ENCODE measurements around the gene RPS25.
"Not testable (repeated sequence)": the region's sequence is repeated elsewhere in the genome, so short reads cannot be mapped to it uniquely, and the experiment has no call there.

The RPS25 gene

GRCh38 chr11:119011476-119012053 is 6.6 kb downstream of the RPS25 start:
- no peak overlapping the region for H3K4me3 ChIP-seq (ENCODE audit: low read length)
- H3K27ac ChIP-seq (ENCODE audit: low read length), result no peak overlapping the region
- peaks cover 62% of the 10 kb centered on the region for H3K36me3 ChIP-seq (ENCODE audit: control insufficient read depth, low read depth, low read length)

DNA sequence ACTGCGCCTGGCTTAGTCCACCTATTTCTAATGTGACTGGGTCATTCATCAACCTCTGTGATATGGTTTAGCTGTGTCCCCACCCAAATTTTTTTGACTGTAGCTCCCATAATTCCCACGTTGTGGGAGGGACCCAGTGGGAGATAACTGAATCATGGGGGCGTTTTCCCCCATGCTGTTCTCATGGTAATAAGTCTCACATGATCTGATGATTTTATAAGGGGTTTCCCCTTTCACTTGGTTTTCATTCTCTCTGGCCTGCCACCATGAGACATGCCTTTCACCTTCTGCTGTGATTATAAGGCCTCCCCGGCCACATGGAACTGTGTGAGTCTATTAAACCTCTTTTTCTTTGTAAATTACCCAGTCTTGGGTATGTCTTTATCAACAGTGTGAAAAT is 11.5 kb downstream of the RPS25 start:
- peaks cover 43% of the 10 kb centered on the region for H3K36me3 ChIP-seq (ENCODE audit: control insufficient read depth, low read depth, low read length)
- H3K27me3 ChIP-seq (ENCODE audit: control insufficient read depth, insufficient read depth, low read length), result no peaks in the 10 kb centered on the region
- no peak overlapping the region for H3K27ac ChIP-seq (ENCODE audit: low read length)
- H3K9ac ChIP-seq (ENCODE audit: low read length), result no peak overlapping the region
- H3K4me3 ChIP-seq (ENCODE audit: low read length), result no peak overlapping the region
- H3K4me1 ChIP-seq (ENCODE audit: control insufficient read depth, low read depth, low read length), result no peaks in the 10 kb centered on the region
- no peaks in the 10 kb centered on the region for H3K9me3 ChIP-seq (ENCODE audit: control insufficient read depth, low read depth, low read length)

More at GRCh38 chr11:119011476-119012053, 6.6 kb downstream of the RPS25 start:
- H3K4me1 ChIP-seq (ENCODE audit: control insufficient read depth, low read depth, low read length), result peaks cover 3% of the 10 kb centered on the region
- no peaks in the 10 kb centered on the region for H3K27me3 ChIP-seq (ENCODE audit: control insufficient read depth, insufficient read depth, low read length)
- no peaks in the 10 kb centered on the region for H3K9me3 ChIP-seq (ENCODE audit: control insufficient read depth, low read depth, low read length)
- H3K9ac ChIP-seq (ENCODE audit: low read length), result no peak overlapping the region

DNA sequence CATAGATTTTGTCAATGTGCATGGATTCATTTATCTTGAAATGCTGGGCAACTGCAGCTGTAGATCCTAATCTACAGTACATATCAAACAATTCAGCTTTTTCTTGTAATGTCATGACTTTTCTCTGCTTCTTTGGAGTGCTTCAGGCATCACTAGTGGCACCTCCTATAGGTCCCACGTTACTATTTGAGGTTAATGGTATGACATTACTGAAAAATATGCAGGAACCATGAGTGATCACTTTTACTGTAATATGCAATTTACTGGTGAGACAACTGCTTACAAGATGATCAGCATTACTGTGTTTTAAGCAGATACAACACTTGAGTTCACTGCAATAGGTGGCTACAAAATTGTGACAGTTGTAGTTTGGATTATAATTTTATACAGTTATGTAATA is 17.2 kb downstream of the RPS25 start:
- no peak overlapping the region for H3K9ac ChIP-seq (ENCODE audit: low read length)
- no peak overlapping the region for H3K4me3 ChIP-seq (ENCODE audit: low read length)
- H3K27me3 ChIP-seq (ENCODE audit: control insufficient read depth, insufficient read depth, low read length), result no peaks in the 10 kb centered on the region
- peaks cover 8% of the 10 kb centered on the region for H3K4me1 ChIP-seq (ENCODE audit: control insufficient read depth, low read depth, low read length)
- H3K27ac ChIP-seq (ENCODE audit: low read length), result no peak overlapping the region
- H3K9me3 ChIP-seq (ENCODE audit: control insufficient read depth, low read depth, low read length), result no peaks in the 10 kb centered on the region
- H3K36me3 ChIP-seq (ENCODE audit: control insufficient read depth, low read depth, low read length), result peaks cover 34% of the 10 kb centered on the region

- Histone ChIP-seq H3K9me3 (ENCODE audit: control insufficient read depth, low read depth, low read length) (no peaks in the 10 kb centered on the region), H3K27ac (ENCODE audit: low read length) (no peak overlapping the region), H3K36me3 (ENCODE audit: control insufficient read depth, low read depth, low read length) (peaks cover 30% of the 10 kb centered on the region), H3K4me1 (ENCODE audit: control insufficient read depth, low read depth, low read length) (peaks cover 8% of the 10 kb centered on the region), H3K9ac (ENCODE audit: low read length) (peak overlapping the region; percentile 88), H3K4me3 (ENCODE audit: low read length) (peak overlapping the region; percentile 95), H3K27me3 (ENCODE audit: control insufficient read depth, insufficient read depth, low read length) (no peaks in the 10 kb centered on the region)
Observed at GRCh38 chr11:118998822-118999221, 19.3 kb downstream of the RPS25 start.

- H3K9ac ChIP-seq (ENCODE audit: low read length), result peak overlapping the region; percentile 88
- H3K27ac ChIP-seq (ENCODE audit: low read length), result peak overlapping the region; percentile 61
- peaks cover 30% of the 10 kb centered on the region for H3K36me3 ChIP-seq (ENCODE audit: control insufficient read depth, low read depth, low read length)
- peaks cover 8% of the 10 kb centered on the region for H3K4me1 ChIP-seq (ENCODE audit: control insufficient read depth, low read depth, low read length)
- no peaks in the 10 kb centered on the region for H3K9me3 ChIP-seq (ENCODE audit: control insufficient read depth, low read depth, low read length)
- no peaks in the 10 kb centered on the region for H3K27me3 ChIP-seq (ENCODE audit: control insufficient read depth, insufficient read depth, low read length)
- peak overlapping the region; percentile 95 for H3K4me3 ChIP-seq (ENCODE audit: low read length)
Observed at GRCh38 chr11:118998388-118998717, 19.8 kb downstream of the RPS25 start.

GRCh38 chr11:118997627-118998387 is 20.3 kb downstream of the RPS25 start, which contains the start of gene CENATAC:
TSS of gene CENATAC (plus strand) at chr11:118998138. CDS start at chr11:118998198, 60 bp downstream.
- H3K9ac ChIP-seq (ENCODE audit: low read length), result peak within 1 kb of the TSS; percentile 88
- no peaks in the 10 kb centered on the region for H3K9me3 ChIP-seq (ENCODE audit: control insufficient read depth, low read depth, low read length)
- peak within 1 kb of the TSS; percentile 63 for H3K27ac ChIP-seq (ENCODE audit: low read length)
- H3K27me3 ChIP-seq (ENCODE audit: control insufficient read depth, insufficient read depth, low read length), result no peaks in the 10 kb centered on the region
- H3K36me3 ChIP-seq (ENCODE audit: control insufficient read depth, low read depth, low read length), result peaks cover 25% of the 10 kb centered on the region
- H3K4me1 ChIP-seq (ENCODE audit: control insufficient read depth, low read depth, low read length), result peaks cover 8% of the 10 kb centered on the region
- H3K4me3 ChIP-seq (ENCODE audit: low read length), result peak within 1 kb of the TSS; percentile 95

- Histone ChIP-seq H3K9me3 (ENCODE audit: control insufficient read depth, low read depth, low read length) (no peaks in the 10 kb centered on the region), H3K36me3 (ENCODE audit: control insufficient read depth, low read depth, low read length) (peaks cover 21% of the 10 kb centered on the region), H3K4me1 (ENCODE audit: control insufficient read depth, low read depth, low read length) (peaks cover 8% of the 10 kb centered on the region), H3K27ac (ENCODE audit: low read length) (peak overlapping the region; percentile 63), H3K27me3 (ENCODE audit: control insufficient read depth, insufficient read depth, low read length) (no peaks in the 10 kb centered on the region), H3K4me3 (ENCODE audit: low read length) (peak overlapping the region; percentile 95), H3K9ac (ENCODE audit: low read length) (peak overlapping the region; percentile 88)
Observed at GRCh38 chr11:118996926-118997626, 21.1 kb downstream of the RPS25 start.

- H3K27me3 ChIP-seq (ENCODE audit: control insufficient read depth, insufficient read depth, low read length); H3K9me3 ChIP-seq (ENCODE audit: control insufficient read depth, low read depth, low read length); H3K4me3 ChIP-seq (ENCODE audit: low read length); H3K36me3 ChIP-seq (ENCODE audit: control insufficient read depth, low read depth, low read length); H3K27ac ChIP-seq (ENCODE audit: low read length); H3K4me1 ChIP-seq (ENCODE audit: control insufficient read depth, low read depth, low read length); H3K9ac ChIP-seq (ENCODE audit: low read length): not testable (repeated sequence)
Observed at GRCh38 chr11:118991486-118992038, 26.6 kb downstream of the RPS25 start.

GRCh38 chr11:118988280-118988679 is 29.9 kb downstream of the RPS25 start:
- no peaks in the 10 kb centered on the region for H3K27me3 ChIP-seq (ENCODE audit: control insufficient read depth, insufficient read depth, low read length)
- H3K9ac ChIP-seq (ENCODE audit: low read length), result no peak overlapping the region
- H3K27ac ChIP-seq (ENCODE audit: low read length), result no peak overlapping the region
- H3K36me3 ChIP-seq (ENCODE audit: control insufficient read depth, low read depth, low read length), result no peaks in the 10 kb centered on the region
- H3K9me3 ChIP-seq (ENCODE audit: control insufficient read depth, low read depth, low read length), result no peaks in the 10 kb centered on the region
- H3K4me1 ChIP-seq (ENCODE audit: control insufficient read depth, low read depth, low read length), result no peaks in the 10 kb centered on the region
- no peak overlapping the region for H3K4me3 ChIP-seq (ENCODE audit: low read length)

DNA sequence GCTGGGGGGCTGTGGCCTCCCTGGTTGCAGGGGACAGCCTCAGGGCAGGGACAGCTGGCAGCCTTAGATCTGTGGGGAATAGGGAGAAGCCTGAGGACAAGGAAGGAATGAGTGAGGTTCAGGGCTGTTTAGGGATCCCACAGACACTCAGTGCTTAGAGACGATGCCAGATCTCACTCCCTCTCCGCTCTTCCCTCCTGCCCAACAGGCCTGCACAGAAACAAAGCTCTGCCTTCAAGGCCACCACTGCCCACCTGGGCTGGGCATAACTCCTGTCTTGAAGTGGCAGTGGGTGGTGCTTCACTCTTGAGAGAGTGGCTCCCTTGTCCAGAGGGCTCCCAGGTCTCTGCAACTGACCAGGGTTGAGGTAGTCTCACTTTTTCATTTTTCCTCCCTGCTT is 33.3 kb downstream of the RPS25 start:
- Histone ChIP-seq H3K4me3 (ENCODE audit: low read length) (no peak overlapping the region), H3K9me3 (ENCODE audit: control insufficient read depth, low read depth, low read length) (no peaks in the 10 kb centered on the region), H3K27ac (ENCODE audit: low read length) (no peak overlapping the region), H3K9ac (ENCODE audit: low read length) (no peak overlapping the region), H3K27me3 (ENCODE audit: control insufficient read depth, insufficient read depth, low read length) (peaks cover 6% of the 10 kb centered on the region), H3K4me1 (ENCODE audit: control insufficient read depth, low read depth, low read length) (peaks cover 8% of the 10 kb centered on the region), H3K36me3 (ENCODE audit: control insufficient read depth, low read depth, low read length) (no peaks in the 10 kb centered on the region)

DNA sequence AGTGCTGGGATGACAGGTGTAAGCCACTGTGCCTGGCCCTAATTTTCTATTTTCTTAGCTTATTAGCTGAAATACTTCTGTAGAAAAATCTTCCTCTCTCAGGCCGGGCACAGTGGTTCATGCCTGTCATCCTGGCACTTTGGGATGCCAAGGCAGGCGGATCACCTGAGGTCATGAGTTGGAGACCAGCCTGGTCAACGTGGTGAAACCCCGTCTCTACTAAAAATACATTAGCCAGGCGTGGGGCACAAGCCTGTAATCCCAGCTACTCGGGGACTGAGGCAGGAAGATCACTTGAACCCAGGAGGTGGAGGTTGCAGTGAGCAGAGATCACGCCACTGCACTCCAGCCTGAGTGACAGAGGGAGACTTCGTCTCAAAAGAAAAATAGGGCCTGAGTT is 33.8 kb downstream of the RPS25 start:
- not testable (repeated sequence) for H3K9ac ChIP-seq (ENCODE audit: low read length); H3K36me3 ChIP-seq (ENCODE audit: control insufficient read depth, low read depth, low read length); H3K4me3 ChIP-seq (ENCODE audit: low read length); H3K27me3 ChIP-seq (ENCODE audit: control insufficient read depth, insufficient read depth, low read length); H3K27ac ChIP-seq (ENCODE audit: low read length); H3K9me3 ChIP-seq (ENCODE audit: control insufficient read depth, low read depth, low read length)
- H3K4me1 ChIP-seq (ENCODE audit: control insufficient read depth, low read depth, low read length), result peaks cover 10% of the 10 kb centered on the region
